Activated CD4-positive, CD25-positive, alpha-beta regulatory T cell treated with anti-CD3 and anti-CD28 coated beads, Interleukin-2, amount 50 U/mL, for 16 hours (primary cell): ENCODE data around the gene ADAMTS17.

Experiments used
- DNase-seq: peaks from one replicate; pipeline ENCODE4 v3.0.0-alpha.2; 2020; ENCODE audit warnings: low read depth, low spot score

Gene ADAMTS17

GRCh38 chr15:100030586-100031229 lies 311.1 kb downstream of the ADAMTS17 start:
- DNase-seq, result no peak

GRCh38 chr15:100029868-100030479 lies 311.8 kb downstream of the ADAMTS17 start:
- no peak for DNase-seq

- DNase-seq, result no peak
Observed at GRCh38 chr15:100029045-100029444, 312.7 kb downstream of the ADAMTS17 start.

GRCh38 chr15:100026041-100026440 lies 315.7 kb downstream of the ADAMTS17 start:
- DNase-seq, result no peak

- no peak for DNase-seq
Observed at GRCh38 chr15:100022806-100023205, 319.0 kb downstream of the ADAMTS17 start.

GRCh38 chr15:100022391-100022790 lies 319.4 kb downstream of the ADAMTS17 start:
- no peak for DNase-seq

- DNase-seq, result no peak
Observed at GRCh38 chr15:100021653-100022052, 320.1 kb downstream of the ADAMTS17 start.

- DNase-seq, result no peak
Observed at GRCh38 chr15:100020614-100021013, 321.2 kb downstream of the ADAMTS17 start.

GRCh38 chr15:100020189-100020588 lies 321.6 kb downstream of the ADAMTS17 start:
- DNase-seq, result no peak

GRCh38 chr15:100019601-100020000 lies 322.2 kb downstream of the ADAMTS17 start:
- no peak for DNase-seq

- no peak for DNase-seq
Observed at GRCh38 chr15:100018191-100018590, 323.6 kb downstream of the ADAMTS17 start.

- no peak for DNase-seq
Observed at GRCh38 chr15:100017140-100017539, 324.6 kb downstream of the ADAMTS17 start.

GRCh38 chr15:100016632-100017031 lies 325.1 kb downstream of the ADAMTS17 start:
- no peak for DNase-seq

GRCh38 chr15:100011235-100011634 lies 330.5 kb downstream of the ADAMTS17 start:
- DNase-seq, result no peak

GRCh38 chr15:100009372-100009771 lies 332.4 kb downstream of the ADAMTS17 start:
- DNase-seq, result no peak

GRCh38 chr15:100008258-100008657 lies 333.5 kb downstream of the ADAMTS17 start:
- DNase-seq, result no peak

- DNase-seq, result no peak
Observed at GRCh38 chr15:100007609-100008008, 334.2 kb downstream of the ADAMTS17 start.

GRCh38 chr15:100005715-100006114 lies 336.1 kb downstream of the ADAMTS17 start:
- DNase-seq, result no peak

GRCh38 chr15:100005013-100005412 lies 336.8 kb downstream of the ADAMTS17 start:
- DNase-seq, result no peak

- no peak for DNase-seq
Observed at GRCh38 chr15:100002787-100003536, 338.8 kb downstream of the ADAMTS17 start.

- DNase-seq, result no peak
Observed at GRCh38 chr15:100002086-100002620, 339.6 kb downstream of the ADAMTS17 start.

- no peak for DNase-seq
Observed at GRCh38 chr15:100001405-100001804, 340.4 kb downstream of the ADAMTS17 start.
